GM18505 (cell line): ENCODE measurements around the gene CA12.
"Not testable (repeated sequence)": the region's sequence is repeated elsewhere in the genome, so short reads cannot be mapped to it uniquely, and the experiment has no call there.

Source experiments
- ATAC-seq: cut with Tn5 transposase; IDR thresholded peaks from one replicate; pipeline ENCODE4 v1.9.1; 2021; ENCODE audit not compliant: unreplicated experiment
- POLR2A ChIP-seq: IDR thresholded peaks from 4 replicates; pipeline ENCODE4 v1.6.1; 2011; ENCODE audit warnings: borderline replicate concordance; ENCODE audit not compliant: insufficient read depth, insufficient read length; ENCODE audit errors: extremely low read depth

CA12 gene

DNA sequence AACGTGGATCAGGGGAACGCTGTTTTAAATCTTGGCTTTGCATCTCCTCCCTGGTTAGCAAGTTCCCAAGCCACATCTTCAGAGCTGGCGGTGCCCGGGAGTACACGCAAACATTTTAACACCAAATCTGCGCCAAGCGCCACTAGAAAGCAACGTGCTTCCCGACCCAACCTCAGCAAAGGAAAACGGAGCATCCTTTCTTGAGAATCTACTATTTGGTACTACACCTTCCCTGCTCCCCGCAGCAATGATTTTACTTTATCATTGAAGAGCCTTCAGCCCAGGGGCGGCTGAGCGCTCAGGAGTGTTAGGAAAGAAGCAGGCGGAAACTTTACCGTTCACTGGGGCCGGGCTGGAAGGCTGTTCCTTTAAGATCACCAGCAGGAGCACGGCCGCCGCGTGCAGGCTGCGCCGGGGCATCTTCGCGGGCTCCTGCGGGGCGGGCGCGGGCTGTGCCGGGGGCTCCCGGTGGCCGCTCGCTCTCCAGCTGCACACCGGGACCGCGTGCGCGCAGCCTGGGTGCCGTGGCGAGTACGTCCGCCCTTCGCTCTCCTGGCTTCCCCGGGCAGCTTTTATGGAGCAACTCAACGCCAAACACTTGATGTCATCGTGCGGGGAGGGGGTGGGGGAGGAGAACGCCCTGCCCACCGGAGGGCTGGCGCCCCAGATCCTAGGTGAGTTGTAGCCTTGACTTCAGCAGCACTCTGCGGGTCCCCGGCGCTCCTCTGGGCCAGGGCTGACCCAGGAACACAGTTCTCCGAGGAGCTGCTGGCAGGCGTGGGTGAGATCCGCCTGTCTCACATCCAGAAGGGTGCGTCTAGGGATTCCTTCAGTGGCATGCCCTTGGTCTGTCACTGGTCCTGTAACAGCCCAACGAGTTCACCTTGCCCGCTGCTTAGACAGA is at the start of gene CA12:
Gene CA12, minus strand, starts transcription at position 546 of the 904 bp plus-strand sequence. Its CDS starts 126 bp downstream, at position 420.
- no peak for ATAC-seq
- TF ChIP-seq POLR2A, result no peak

DNA sequence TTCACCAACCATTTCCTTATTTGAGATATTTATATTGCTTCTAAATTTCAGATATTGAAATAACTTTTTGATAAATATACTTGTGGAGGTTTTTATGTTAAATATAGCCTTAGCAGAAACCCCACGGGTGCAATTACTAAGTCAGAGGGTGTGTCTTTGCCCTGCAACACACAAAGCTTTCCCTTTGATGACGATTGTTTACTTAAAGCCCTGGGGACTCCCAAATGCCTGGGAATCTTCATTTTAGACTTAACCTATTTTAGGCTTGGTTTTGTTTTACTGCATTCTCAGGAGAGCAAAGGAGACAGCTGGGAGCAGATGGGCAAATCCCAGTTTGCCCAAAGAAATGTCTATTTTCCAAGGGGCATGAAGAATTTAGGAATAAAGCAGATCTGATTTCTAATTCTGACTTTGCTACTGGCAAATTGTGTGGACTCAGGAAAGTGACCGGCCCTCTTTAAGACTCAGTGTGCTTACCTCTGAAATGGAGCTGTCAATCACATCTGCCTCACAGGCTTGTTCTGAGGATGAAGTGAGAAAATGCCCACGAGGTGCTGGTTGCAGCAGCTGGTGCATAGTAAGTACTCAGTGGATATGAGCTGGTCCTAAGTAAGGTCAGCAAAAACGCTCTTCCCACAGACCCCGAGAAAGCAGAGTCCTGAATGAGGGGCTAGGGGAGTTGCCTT is 49.3 kb upstream of the CA12 start:
- no peak for ATAC-seq
- no peak for TF ChIP-seq POLR2A

DNA sequence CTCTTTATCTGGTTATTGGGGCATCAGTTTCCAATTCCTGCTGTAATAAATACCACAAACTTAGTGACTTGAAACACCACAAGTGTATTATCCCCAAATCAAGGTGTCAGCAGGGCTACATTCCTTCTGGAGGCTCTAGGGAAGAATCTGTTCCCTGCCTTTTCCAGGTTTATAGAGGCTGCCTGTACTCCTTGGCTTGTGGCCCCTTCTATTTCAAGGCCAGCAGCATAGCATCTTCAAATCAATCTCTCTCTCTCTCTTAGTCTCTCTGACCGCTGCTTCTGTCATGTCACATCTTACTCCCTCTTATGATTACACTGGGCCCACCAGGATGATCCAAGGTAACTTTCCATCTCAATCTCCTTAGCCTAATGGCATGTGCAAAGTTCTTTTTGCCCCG is 44.9 kb upstream of the CA12 start:
- no peak for TF ChIP-seq POLR2A
- no peak for ATAC-seq

DNA sequence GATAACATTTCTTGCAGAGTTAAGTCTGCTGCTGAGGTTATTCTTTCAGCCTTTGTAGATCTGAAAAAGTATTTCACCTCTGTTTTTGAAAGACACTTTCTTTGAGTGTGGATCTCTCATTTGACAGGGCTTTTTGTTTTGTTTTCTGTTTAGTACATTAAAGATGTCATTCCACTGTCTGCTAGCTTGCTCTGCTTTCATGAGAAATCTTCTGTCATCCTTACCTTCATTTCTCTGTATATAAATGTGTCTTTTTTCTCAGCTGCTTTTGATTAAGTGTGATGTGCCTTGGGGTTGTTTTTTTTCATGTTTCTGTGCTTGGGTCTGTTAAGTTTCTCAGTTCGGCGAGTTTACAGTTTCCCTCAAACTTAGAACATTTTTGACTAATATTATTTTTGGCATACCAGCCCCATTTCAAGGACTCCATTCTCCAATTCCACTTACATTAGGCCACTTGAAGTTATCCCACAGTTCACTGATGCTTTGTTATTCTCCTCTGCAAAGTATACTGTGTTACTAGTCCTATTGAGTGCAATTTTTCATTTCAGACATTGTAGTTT is 43.9 kb upstream of the CA12 start:
- no peak for TF ChIP-seq POLR2A
- no peak for ATAC-seq

DNA sequence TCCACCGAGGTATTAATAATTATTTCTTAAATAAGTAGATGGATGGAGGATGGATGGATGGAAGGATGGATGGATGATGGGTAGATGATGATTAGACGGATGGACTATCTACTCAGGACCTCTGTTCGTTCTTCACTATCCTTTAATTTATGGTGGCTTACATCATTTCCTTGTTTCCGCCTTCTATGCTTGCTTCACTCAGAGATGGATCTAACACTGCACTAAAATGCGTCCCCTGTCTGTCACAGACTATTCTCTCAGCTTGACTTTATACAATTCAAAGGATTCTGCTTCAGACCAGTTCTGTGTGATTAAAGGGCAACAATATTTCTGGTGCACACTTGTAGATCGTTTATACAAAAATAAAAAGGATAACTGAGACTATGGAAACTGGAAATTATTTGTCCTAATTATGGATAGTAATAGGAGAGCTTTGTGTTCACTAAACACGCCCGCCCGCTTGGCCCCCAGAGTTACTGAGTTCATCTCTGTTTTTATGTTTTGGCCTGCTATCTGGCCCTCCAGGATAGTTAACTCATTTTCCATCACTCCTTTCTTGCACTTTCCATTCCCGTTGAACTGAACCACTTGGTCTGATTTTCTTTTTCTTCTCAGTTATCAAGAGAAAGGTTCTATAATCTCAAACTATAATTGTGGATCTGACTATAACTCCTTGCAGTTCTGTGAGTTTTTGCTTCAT is 41.4 kb upstream of the CA12 start:
- ATAC-seq, result no peak
- no peak for TF ChIP-seq POLR2A

DNA sequence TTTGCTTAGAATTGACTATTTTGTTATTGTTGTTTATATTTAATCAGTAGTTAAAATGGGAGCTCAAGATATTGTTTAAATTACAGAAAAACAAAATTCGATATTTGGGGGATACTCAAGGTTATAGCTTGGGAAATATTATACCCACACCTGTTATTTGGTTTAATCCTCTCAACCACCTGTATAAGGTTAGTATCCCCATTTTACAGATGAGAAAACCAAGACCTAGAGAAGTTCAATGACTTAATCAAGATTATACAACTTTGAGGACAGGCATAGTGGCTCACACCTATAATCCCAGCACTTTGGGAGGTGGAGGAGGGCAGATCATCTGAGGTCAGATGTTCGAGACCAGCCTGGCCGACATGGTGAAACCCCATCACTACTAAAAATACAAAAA is 39.8 kb upstream of the CA12 start:
- no peak for TF ChIP-seq POLR2A
- no peak for ATAC-seq

DNA sequence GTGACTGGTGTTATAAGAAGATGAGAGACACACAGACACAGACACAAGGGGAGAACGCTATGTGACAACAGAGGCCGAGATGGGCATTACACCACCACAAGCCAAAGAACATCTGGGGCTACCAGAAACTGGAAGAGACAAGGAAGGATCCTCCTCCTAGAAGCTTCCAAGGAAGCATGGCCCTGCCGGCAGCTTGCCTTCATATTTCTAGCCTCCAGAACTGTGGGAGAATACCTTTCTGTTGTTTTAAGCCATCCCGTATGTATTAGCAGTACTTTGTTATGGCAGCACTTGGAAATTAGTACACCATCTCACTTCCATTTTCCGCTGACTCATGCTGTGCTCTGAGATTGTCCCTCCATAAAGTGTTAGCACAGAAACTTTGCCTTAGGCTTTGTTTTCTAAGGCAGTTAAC is 38.7 kb upstream of the CA12 start:
- ATAC-seq, result no peak
- no peak for TF ChIP-seq POLR2A

DNA sequence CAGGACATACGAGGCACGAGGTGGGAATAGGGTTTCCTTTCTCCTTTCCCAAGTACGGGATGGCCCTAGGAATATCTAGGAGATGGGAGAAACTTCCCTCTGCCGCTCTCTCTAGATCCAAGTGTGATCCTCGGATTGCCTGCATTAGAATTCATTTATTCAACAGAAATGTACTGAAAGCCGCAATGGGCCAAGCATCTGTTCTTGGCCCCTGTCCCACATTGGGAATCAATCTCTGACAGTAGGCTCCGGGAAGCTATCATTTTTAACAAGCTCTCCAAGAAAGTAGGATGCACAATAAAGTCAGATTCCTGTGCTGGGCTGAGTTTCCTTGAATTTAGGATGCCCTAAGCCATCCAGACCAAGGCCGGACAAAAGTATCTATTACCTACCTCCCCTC is 37.2 kb upstream of the CA12 start:
- ATAC-seq, result no peak

DNA sequence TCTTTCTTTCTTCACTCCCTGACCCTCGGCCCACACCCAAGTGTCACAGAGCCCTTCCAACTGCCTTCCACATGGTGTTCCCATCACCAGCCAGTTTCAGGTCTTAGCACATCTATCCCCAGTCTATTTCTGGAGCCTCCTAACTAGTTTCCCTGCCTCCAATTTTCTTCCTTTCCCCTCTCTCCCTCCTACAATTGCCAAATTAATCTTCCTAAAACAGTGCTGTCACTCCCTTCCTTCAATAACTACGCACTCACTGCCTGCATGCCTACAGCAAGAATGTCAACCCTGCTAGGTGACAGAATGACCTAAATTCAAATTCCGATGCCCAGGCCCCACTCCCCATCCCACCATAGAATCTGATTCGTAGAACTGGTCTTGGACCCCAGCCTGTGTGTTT is 36.1 kb upstream of the CA12 start:
- ATAC-seq, result no peak
- TF ChIP-seq POLR2A, result no peak

More for the DNA sequence above, 37.2 kb upstream of the CA12 start:
- no peak for TF ChIP-seq POLR2A

DNA sequence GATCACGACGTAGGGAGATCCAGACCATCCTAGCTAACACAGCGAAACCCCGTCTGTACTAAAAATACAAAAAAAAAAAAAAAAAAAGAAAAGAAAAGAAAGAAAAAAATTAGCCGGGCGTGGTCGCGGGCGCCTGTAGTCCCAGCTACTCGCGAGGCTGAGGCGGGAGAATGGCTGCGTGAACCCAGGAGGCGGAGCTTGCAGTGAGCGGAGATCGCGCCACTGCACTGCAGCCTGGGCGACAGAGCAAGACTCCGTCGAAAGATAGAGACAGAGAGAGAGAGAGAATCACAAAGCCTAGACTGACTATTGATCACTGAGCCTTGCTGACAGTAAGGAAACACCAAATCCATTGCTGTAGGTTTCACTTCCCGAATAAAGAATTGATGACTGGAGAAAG is 35.6 kb upstream of the CA12 start:
- not testable (repeated sequence) for ATAC-seq

DNA sequence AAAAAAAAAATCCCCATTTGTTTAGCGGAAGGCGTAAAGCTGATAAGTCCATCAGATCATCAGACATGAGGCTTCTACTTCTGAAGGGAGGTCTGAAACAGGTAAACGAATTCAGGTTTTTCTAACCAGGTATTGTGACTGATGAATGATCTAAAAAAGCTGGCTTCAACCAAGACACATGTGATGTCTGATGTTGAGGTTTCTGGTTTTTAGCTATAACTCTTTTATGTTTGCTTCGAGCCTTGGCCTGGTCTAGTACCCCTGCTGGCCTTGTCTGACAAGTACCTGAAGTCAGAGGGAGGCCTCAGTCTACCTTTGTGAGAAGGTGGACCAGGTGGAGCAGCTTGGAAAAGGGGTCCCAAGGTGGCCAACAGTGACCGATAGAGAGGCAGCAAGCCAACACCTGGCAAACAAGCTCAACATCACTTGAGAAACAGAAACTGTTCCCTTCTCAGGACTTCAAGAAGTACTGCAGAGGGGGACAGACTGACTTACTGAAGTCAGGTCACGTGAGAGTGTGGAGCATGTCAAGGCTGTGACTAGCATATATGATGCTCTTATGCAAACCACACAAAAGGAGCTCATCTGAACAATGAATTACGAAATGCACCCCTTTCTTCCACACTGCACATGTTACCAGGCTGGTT is 33.0 kb upstream of the CA12 start:
- no peak for TF ChIP-seq POLR2A
- no peak for ATAC-seq

DNA sequence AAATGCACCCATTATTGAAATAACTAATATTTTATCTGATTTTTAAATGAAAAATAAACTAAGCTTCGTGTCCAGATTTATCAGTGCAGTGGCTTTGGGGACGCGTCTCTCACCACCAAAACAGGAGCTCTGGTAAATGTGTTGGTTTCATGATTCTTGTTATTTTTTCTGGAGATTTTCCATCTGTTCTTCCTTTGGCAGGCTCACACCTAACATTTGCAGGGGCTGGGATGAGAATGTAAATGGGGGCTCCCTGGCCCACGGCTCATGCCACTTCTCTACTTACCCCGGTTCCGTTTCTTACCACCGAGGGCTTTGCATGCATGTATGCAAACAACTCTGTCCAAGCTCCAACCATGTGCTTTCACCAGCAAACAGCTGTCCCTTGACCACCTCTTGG is 30.9 kb upstream of the CA12 start:
- no peak for TF ChIP-seq POLR2A
- ATAC-seq, result no peak

DNA sequence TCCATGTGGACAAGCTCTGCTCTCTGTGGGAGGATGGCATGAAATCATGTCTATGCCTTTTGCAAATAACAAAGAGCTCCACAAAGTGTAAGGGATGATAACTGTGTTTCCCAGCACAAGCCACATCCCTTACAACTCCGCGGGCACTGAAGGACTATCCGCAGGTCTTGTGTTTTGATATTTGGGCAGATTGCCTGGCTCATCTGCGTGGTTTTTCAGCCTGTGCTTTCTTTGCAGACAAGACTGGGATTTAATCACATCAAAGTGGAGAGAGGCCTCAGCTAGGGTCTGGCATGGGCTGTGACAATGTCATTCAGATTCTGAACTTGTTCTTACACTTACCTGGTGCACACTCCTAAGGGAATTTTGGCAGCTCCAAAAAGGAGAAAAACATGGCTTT is 30.2 kb upstream of the CA12 start:
- no peak for TF ChIP-seq POLR2A
- no peak for ATAC-seq

DNA sequence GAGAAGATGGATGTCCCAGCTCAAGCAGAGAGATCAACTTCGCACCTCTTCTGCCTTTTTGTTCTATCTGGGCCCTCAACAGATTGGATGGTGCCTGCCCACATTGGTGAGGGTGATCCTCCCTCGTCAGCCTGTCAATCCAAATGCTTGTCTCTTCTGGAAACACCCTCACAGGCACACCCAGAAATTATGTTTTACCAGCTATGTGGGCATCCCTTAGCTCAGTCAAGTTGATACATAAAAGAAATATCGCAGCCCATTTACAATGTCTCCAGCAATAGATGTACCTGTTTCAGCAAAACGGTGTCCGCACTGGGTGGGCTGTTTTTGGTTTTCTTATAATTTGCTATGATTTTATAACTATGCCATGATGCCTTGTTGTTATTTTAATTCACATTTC is 27.5 kb upstream of the CA12 start:
- ATAC-seq, result no peak
- no peak for TF ChIP-seq POLR2A

DNA sequence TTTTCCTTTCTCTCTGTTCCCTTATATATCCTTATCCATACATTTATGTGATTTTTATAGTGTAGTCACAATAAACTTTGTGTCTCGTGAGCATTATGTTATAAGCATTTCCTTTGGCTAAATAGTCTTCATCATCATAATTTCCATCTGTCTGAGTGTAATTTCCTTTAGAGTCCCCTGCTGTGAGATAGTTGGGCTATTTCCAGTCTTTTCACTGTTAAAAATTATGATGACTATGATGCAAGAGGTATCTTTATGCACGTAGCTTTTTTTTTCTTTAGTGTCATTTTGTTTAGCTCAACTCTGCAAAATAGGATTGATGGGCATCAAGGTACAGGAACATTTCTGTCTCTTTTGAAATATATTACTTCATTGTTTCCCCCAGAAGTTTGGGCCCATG is 26.9 kb upstream of the CA12 start:
- no peak for ATAC-seq
- TF ChIP-seq POLR2A, result no peak
